A673 (cell line): Measurements from ENCODE around the gene BACH2. TPM values are rescaled to one million over a fixed set of nuclear protein-coding genes. Genes with fewer than 3 reads are reported as not detected.

Experiments
- BruUV-seq: library from RNA; stranded (reverse); fragments of 400-500 nt; replicated peaks from 2 replicates; lab custom pipeline; 2021; lab: Mats Ljungman, UMichigan
- CTCF ChIA-PET: fragments of 300-600 bp; sonication (Branson Sonifier 250); formaldehyde crosslinking; loops from one replicate; lab custom pipeline; 2022; ENCODE audit warnings: antibody characterized with exemption; lab: Charles Lee
- POLR2A ChIA-PET: fragments of 300-600 bp; sonication (Branson Sonifier 250); formaldehyde crosslinking; loops from one replicate; lab custom pipeline; 2022; ENCODE audit warnings: antibody characterized with exemption; ENCODE audit not compliant: low non-redundant PET; lab: Charles Lee
- DNase-seq: peaks from one replicate; pipeline ENCODE4 v3.0.0-alpha.2; 2015; ENCODE audit warnings: low spot score
- H3K27ac ChIP-seq: fragments of 200-600 bp; sonication (generic); 2 replicates; pipeline ENCODE4 v1.5.1; 2016; ENCODE audit warnings: mixed run types, low read depth, mild to moderate bottlenecking, mixed read lengths, antibody characterized with exemption, low read length; ENCODE audit not compliant: poor library complexity, severe bottlenecking
- H3K27me3 ChIP-seq: fragments of 200-600 bp; sonication (generic); replicated peaks from 2 replicates; pipeline ENCODE4 v1.6.1; 2017; ENCODE audit warnings: mixed run types, low read depth, mild to moderate bottlenecking, mixed read lengths, antibody characterized with exemption, low read length; ENCODE audit not compliant: insufficient read depth, poor library complexity
- H3K36me3 ChIP-seq: fragments of 200-600 bp; sonication (generic); 2 replicates; pipeline ENCODE4 v1.6.1; 2016; ENCODE audit warnings: mixed run types, mild to moderate bottlenecking, mixed read lengths, antibody characterized with exemption, low read length; ENCODE audit not compliant: insufficient read depth, poor library complexity, severe bottlenecking
- H3K4me1 ChIP-seq: fragments of 200-600 bp; sonication (generic); 2 replicates; pipeline ENCODE4 v1.6.1; 2017; ENCODE audit warnings: mixed run types, mild to moderate bottlenecking, mixed read lengths, antibody characterized with exemption, low read length; ENCODE audit not compliant: insufficient read depth, poor library complexity, severe bottlenecking
- H3K4me3 ChIP-seq: fragments of 200-600 bp; sonication (generic); 2 replicates; pipeline ENCODE4 v1.5.1; 2016; ENCODE audit warnings: low read depth, mixed run types, mild to moderate bottlenecking, mixed read lengths, low read length; ENCODE audit not compliant: poor library complexity, severe bottlenecking
- H3K9me3 ChIP-seq: fragments of 200-600 bp; sonication (generic); 2 replicates; pipeline ENCODE4 v1.6.1; 2016; ENCODE audit warnings: mixed run types, low read depth, mild to moderate bottlenecking, mixed read lengths, antibody characterized with exemption, low read length; ENCODE audit not compliant: poor library complexity, severe bottlenecking
- CTCF ChIP-seq: fragments of 300-800, 200-600 bp; sonication (generic); conservative IDR thresholded peaks from 2 replicates; pipeline ENCODE4 v1.5.1; 2017; ENCODE audit warnings: low read depth, mild to moderate bottlenecking, antibody characterized with exemption, low read length, moderate library complexity, mixed read lengths
- EZH2 ChIP-seq: fragments of 200-600 bp; sonication (generic); IDR thresholded peaks from 2 replicates; pipeline ENCODE4 v1.6.1; 2017; ENCODE audit warnings: borderline replicate concordance, low read depth, mild to moderate bottlenecking, mixed read lengths, antibody characterized with exemption, low read length; ENCODE audit not compliant: poor library complexity, severe bottlenecking
- intact Hi-C: fragments of 100-400 bp; cut with micrococcal nuclease; formaldehyde crosslinking; loops from one replicate; pipeline ENCODE4 v1.10.0; 2022; ENCODE audit not compliant: unreplicated experiment
- total RNA-seq: library from RNA; stranded (reverse); gene quantifications from 2 replicates; pipeline ENCODE4 v1.2.3, GENCODE V29; 2021

Gene BACH2
- total RNA-seq, 1 experiment from 2014 or later, result 0.37 TPM

DNA sequence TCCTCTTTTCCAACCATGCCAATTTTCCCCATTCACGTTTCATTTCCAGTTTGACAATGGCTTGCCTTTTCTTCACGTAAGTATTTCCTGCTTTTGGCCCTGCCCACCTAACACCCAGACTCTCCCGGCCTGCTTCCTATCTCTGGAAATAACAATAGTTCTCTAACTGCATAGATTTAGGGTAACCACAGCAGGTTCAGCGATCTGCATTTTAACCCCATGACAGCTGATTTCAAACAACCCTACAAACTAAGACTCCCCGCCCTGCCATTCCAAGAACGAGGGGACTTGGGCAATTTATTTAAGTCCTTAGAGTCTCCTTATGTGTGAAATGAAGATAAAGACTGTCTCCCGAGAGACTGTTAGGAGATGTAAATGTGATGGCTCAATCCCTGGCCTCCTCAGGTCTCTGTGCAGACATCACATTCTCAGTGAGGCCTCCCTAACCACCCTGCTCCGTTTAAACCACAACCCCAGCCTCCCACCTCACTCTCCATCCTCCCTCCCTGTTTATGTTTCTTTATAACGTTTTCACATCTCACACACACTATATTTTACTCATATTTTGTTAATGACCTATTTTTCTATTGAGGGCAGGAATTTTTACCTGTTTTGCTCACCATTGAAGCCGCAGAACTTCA lies 267.5 kb downstream of the BACH2 start:
- intact Hi-C loops, result no loop called here
- DNase-seq, result no peak
- POLR2A ChIA-PET, result no interaction called here
- Histone ChIP-seq H3K4me1 (peaks cover 11% of the 10 kb centered on the region), H3K27me3 (no peaks in the 10 kb centered on the region), H3K9me3 (no peaks in the 10 kb centered on the region), H3K4me3 (no peak overlapping the region), H3K36me3 (no peaks in the 10 kb centered on the region), H3K27ac (no peak overlapping the region)
- TF ChIP-seq CTCF, result no peak
- TF ChIP-seq EZH2, result no peak
- CTCF ChIA-PET, result no interaction called here
- no TSS peak for BruUV-seq

DNA sequence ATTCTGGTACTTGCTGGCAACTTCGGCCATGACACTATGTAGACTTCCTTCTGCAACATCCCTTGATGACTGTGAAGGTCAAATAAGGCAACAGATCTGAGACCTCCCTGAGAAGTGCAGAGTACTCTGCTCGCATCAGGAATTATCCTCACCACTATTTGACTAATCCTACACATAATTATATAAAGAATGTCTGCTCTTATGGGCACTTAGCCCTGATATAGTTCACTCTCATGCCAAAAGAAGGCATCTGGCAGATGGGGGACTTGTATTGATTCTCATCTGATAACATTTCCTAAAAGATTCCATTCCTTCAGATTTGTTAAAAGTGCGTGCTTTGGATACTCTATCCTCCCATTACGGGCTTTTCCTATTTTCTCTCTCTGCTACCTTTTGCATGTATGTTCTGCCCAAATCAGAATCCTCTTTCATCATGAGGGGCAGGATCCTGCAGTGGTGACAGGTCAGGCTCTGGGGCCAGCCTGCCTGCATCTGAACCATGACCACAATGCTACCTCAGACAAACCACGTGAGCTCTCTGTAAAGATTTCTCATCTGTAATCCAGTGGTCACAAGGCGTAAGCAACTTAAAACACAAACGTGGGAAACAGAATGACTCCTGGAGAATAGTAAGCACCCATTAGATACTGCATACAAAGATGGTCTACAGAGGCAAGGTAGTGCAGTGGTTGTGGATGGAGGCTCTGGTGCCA lies 268.4 kb downstream of the BACH2 start:
- Histone ChIP-seq H3K9me3 (no peaks in the 10 kb centered on the region), H3K27ac (no peak overlapping the region), H3K27me3 (no peaks in the 10 kb centered on the region), H3K36me3 (no peaks in the 10 kb centered on the region), H3K4me3 (no peak overlapping the region), H3K4me1 (peaks cover 11% of the 10 kb centered on the region)
- POLR2A ChIA-PET, result no interaction called here
- no TSS peak for BruUV-seq
- intact Hi-C loops, result no loop called here
- CTCF ChIA-PET, result no interaction called here
- no peak for DNase-seq
- no peak for TF ChIP-seq CTCF
- TF ChIP-seq EZH2, result no peak

DNA sequence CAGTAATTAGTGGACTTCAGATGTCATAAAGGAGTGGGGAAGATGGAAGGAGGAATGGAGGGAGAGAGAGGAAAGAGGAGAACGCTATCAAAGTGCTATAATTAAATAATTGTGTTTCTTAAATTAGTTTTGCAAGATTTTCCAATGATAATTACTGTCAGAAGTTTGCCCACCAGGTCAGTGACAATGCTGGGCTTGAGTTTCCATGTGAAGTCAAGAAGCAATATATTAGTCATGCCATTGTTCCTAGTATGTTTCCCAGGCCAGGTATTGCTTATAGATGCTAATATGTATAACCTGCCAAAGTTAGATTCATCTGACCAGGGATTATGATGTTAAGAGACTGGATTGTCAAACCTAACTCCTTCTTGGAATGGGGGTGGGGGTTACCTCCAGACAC lies 270.4 kb downstream of the BACH2 start:
- CTCF ChIA-PET, result no interaction called here

More for the DNA sequence above, 270.4 kb downstream of the BACH2 start:
- TF ChIP-seq EZH2, result no peak
- TF ChIP-seq CTCF, result no peak
- POLR2A ChIA-PET, result no interaction called here
- DNase-seq, result no peak
- peaks cover 11% of the 10 kb centered on the region for H3K4me1 ChIP-seq
- no peak overlapping the region for H3K4me3 ChIP-seq
- H3K27me3 ChIP-seq, result no peaks in the 10 kb centered on the region
- BruUV-seq, result no TSS peak
- intact Hi-C loops, result no loop called here
- no peaks in the 10 kb centered on the region for H3K9me3 ChIP-seq
- H3K36me3 ChIP-seq, result no peaks in the 10 kb centered on the region
- no peak overlapping the region for H3K27ac ChIP-seq
